PC-3 (cell line): ENCODE measurements around the gene NHP2.

Experiments used
- CTCF ChIP-seq: fragments of 300-600 bp; sonication (generic); conservative IDR thresholded peaks from 2 replicates; pipeline ENCODE4 v1.5.1; 2017; ENCODE audit warnings: antibody characterized with exemption, low read depth, mild to moderate bottlenecking, low read length
- EZH2 ChIP-seq: fragments of 300-600 bp; sonication (generic); IDR thresholded peaks from one replicate; pipeline ENCODE4 v1.6.1; 2017; ENCODE audit warnings: antibody characterized with exemption, mild to moderate bottlenecking, low read length; ENCODE audit not compliant: unreplicated experiment
- EZH2phosphoT487 ChIP-seq: fragments of 300-600 bp; sonication (generic); IDR thresholded peaks from 2 replicates; pipeline ENCODE4 v1.6.1; 2018; ENCODE audit warnings: mild to moderate bottlenecking, antibody characterized with exemption, low read length, borderline replicate concordance

- TF ChIP-seq CTCF: no peak
- no peak for TF ChIP-seq EZH2
- no peak for TF ChIP-seq EZH2phosphoT487
Observed at GRCh38 chr5:178108446-178108845, 45.2 kb downstream of the NHP2 start.
